Caco-2 (cell line): Measurements from ENCODE around the gene CECR2. TPM values are rescaled to one million over a fixed set of nuclear protein-coding genes. Genes with fewer than 3 reads are reported as not detected.

Experiments
- BruUV-seq: library from RNA; stranded (reverse); fragments of 400-500 nt; replicated peaks from 2 replicates; lab custom pipeline; 2021; lab: Mats Ljungman, UMichigan
- CTCF ChIA-PET: fragments of 300-600 bp; sonication (Branson Sonifier 250); formaldehyde crosslinking; loops from one replicate; lab custom pipeline; 2022; ENCODE audit warnings: antibody characterized with exemption; lab: Charles Lee
- POLR2A ChIA-PET: fragments of 300-600 bp; sonication (Branson Sonifier 250); formaldehyde crosslinking; loops from one replicate; lab custom pipeline; 2022; ENCODE audit warnings: antibody characterized with exemption; lab: Charles Lee
- DNase-seq, 2 experiments: peaks; one replicate each; pipeline versions ENCODE4 v3.0.0 to v3.0.0-alpha.2; 2020 to 2022
- H3K27me3 ChIP-seq: replicated peaks from 2 replicates; pipeline ENCODE4 v1.6.0; 2011; ENCODE audit warnings: low read length; ENCODE audit not compliant: control insufficient read depth, insufficient read depth
- H3K36me3 ChIP-seq: 2 replicates; pipeline ENCODE4 v1.5.1; 2011; ENCODE audit warnings: low read length; ENCODE audit not compliant: control insufficient read depth, insufficient read depth
- H3K4me1 ChIP-seq: fragments of 250-450 bp; sonication (Bioruptor Pico); 2 replicates; pipeline ENCODE4 v1.5.1; 2020; ENCODE audit warnings: mild to moderate bottlenecking
- H3K4me3 ChIP-seq: 2 replicates; pipeline ENCODE4 v1.5.1; 2011; ENCODE audit warnings: low read depth, mild to moderate bottlenecking, control low read depth, low read length
- H3K9me3 ChIP-seq: fragments of 250-450 bp; sonication (Bioruptor Pico); 2 replicates; pipeline ENCODE4 v1.5.1; 2020; ENCODE audit warnings: mild to moderate bottlenecking, moderate library complexity
- H3K27ac Mint-ChIP-seq: one replicate; pipeline ENCODE4 v1.8.0; 2022; ENCODE audit warnings: mixed read lengths; ENCODE audit not compliant: unreplicated experiment
- H3K27me3 Mint-ChIP-seq: one replicate; pipeline ENCODE4 v1.8.0; 2022; ENCODE audit warnings: mixed read lengths; ENCODE audit not compliant: insufficient read depth, unreplicated experiment
- H3K36me3 Mint-ChIP-seq: one replicate; pipeline ENCODE4 v1.8.0; 2022; ENCODE audit warnings: mild to moderate bottlenecking, mixed read lengths; ENCODE audit not compliant: insufficient read depth, unreplicated experiment
- H3K4me1 Mint-ChIP-seq: one replicate; pipeline ENCODE4 v1.8.0; 2022; ENCODE audit warnings: low read depth, mixed read lengths; ENCODE audit not compliant: unreplicated experiment
- H3K4me3 Mint-ChIP-seq: one replicate; pipeline ENCODE4 v1.8.0; 2022; ENCODE audit warnings: mild to moderate bottlenecking, moderate library complexity, mixed read lengths; ENCODE audit not compliant: unreplicated experiment
- H3K9me3 Mint-ChIP-seq: one replicate; pipeline ENCODE4 v1.8.0; 2022; ENCODE audit warnings: mixed read lengths; ENCODE audit not compliant: unreplicated experiment
- CTCF ChIP-seq, 2 experiments: fragments of 200-600 bp in 1 of 2; IDR thresholded peaks; 1 replicate in 1 of 2; 2 replicates in 1 of 2; pipeline versions ENCODE4 v1.5.1 to v1.8.0; 2011 to 2022; ENCODE audit warnings: antibody characterized with exemption in 1 of 2, control low read depth in 1 of 2, inconsistent platforms in 1 of 2, low read depth in 1 of 2, low read length in 1 of 2, mild to moderate bottlenecking in 1 of 2, moderate library complexity in 1 of 2; ENCODE audit not compliant: insufficient read depth in 1 of 2, severe bottlenecking in 1 of 2, unreplicated experiment in 1 of 2
- intact Hi-C: fragments of 100-400 bp; cut with micrococcal nuclease; formaldehyde crosslinking; loops from one replicate; pipeline ENCODE4 v1.10.0; 2022; ENCODE audit not compliant: unreplicated experiment
- total RNA-seq: library from RNA; stranded (reverse); gene quantifications from 2 replicates; pipeline ENCODE4 v1.2.3, GENCODE V29; 2022

CECR2 gene
- total RNA-seq, 1 experiment from 2014 or later = 1.1 TPM

DNA sequence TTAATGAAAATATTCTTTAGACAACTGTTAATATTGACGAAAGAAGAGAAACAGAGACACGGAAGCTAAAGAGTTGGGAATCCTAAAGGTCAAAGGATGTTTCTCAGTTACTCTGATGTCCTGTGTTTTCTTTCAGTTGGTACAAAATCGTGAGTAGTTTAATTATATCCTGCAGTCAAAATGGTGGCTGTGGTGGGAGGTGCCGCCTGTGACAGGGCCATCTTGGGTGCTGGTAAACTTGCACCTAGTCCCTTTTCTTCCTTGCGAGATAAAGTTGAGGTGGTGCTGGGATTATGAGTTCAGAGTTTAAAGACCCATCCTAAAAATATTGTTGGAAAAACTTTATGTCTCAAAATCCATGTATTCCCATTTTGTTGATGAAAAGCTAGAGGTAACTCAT is 2.2 kb downstream of the CECR2 start:
- Mint-ChIP-seq H3K4me3 (peak overlapping the region; percentile 47), H3K9me3 (no peaks in the 10 kb centered on the region), H3K27me3 (peaks cover 29% of the 10 kb centered on the region), H3K4me1 (peaks cover 13% of the 10 kb centered on the region), H3K36me3 (no peaks in the 10 kb centered on the region), H3K27ac (no peak overlapping the region)
- H3K4me1 ChIP-seq = no peaks in the 10 kb centered on the region
- H3K36me3 ChIP-seq = no peaks in the 10 kb centered on the region
- no peaks in the 10 kb centered on the region for H3K9me3 ChIP-seq
- no peak for TF ChIP-seq CTCF (IDR thresholded peaks at IDR 0.05; ENCODE audit: insufficient read depth in 1 of 2, low read depth in 1 of 2, low read length in 1 of 2, severe bottlenecking in 1 of 2, unreplicated experiment in 1 of 2)
- ChIA-PET POLR2A (no interaction called here), CTCF (no interaction called here)
- H3K4me3 ChIP-seq = no peak overlapping the region
- no peaks in the 10 kb centered on the region; the same call in 1 of the 2 replicates for H3K27me3 ChIP-seq
- intact Hi-C loops = no loop called here
- no peak for DNase-seq
- no TSS peak for BruUV-seq

- DNase-seq = no peak
- peaks cover 14% of the 10 kb centered on the region for H3K27me3 Mint-ChIP-seq
- TF ChIP-seq CTCF (IDR thresholded peaks at IDR 0.05; ENCODE audit: insufficient read depth in 1 of 2, low read depth in 1 of 2, low read length in 1 of 2, severe bottlenecking in 1 of 2, unreplicated experiment in 1 of 2) = no peak
- ChIA-PET CTCF (no interaction called here), POLR2A (no interaction called here)
- no peak overlapping the region for H3K4me3 ChIP-seq
- BruUV-seq = no TSS peak
- H3K27me3 ChIP-seq = no peaks in the 10 kb centered on the region; the same call in 1 of the 2 replicates
- H3K4me1 ChIP-seq = no peaks in the 10 kb centered on the region
- no peaks in the 10 kb centered on the region for H3K36me3 ChIP-seq
- H3K9me3 ChIP-seq = no peaks in the 10 kb centered on the region
- H3K4me3 Mint-ChIP-seq = no peak overlapping the region
- H3K4me1 Mint-ChIP-seq = peaks cover 7% of the 10 kb centered on the region
- H3K36me3 Mint-ChIP-seq = no peaks in the 10 kb centered on the region
- intact Hi-C loops = no loop called here
- H3K27ac Mint-ChIP-seq = no peak overlapping the region
- H3K9me3 Mint-ChIP-seq = no peaks in the 10 kb centered on the region
Observed at GRCh38 chr22:17373855-17374254, 4.6 kb downstream of the CECR2 start.

GRCh38 chr22:17375914-17376614 is 6.8 kb downstream of the CECR2 start:
- Mint-ChIP-seq H3K4me3 (no peak overlapping the region), H3K27me3 (peaks cover 8% of the 10 kb centered on the region), H3K27ac (no peak overlapping the region), H3K4me1 (peaks cover 4% of the 10 kb centered on the region), H3K36me3 (no peaks in the 10 kb centered on the region), H3K9me3 (no peaks in the 10 kb centered on the region)
- Histone ChIP-seq H3K27me3 (no peaks in the 10 kb centered on the region), H3K9me3 (no peaks in the 10 kb centered on the region), H3K4me1 (no peaks in the 10 kb centered on the region), H3K36me3 (no peaks in the 10 kb centered on the region), H3K4me3 (no peak overlapping the region)
- POLR2A ChIA-PET = interaction anchor here (0.6 kb wide), 1 partner anchor 153 kb away, joined by 6 read pairs; no protein-coding TSS in a partner anchor
- DNase-seq = no peak
- no TSS peak for BruUV-seq
- intact Hi-C loops = no loop called here
- no peak for TF ChIP-seq CTCF (IDR thresholded peaks at IDR 0.05; ENCODE audit: insufficient read depth in 1 of 2, low read depth in 1 of 2, low read length in 1 of 2, severe bottlenecking in 1 of 2, unreplicated experiment in 1 of 2)
- CTCF ChIA-PET = no interaction called here
